Natural killer cell (primary cell): Measurements from ENCODE around the gene TENM3. TPM values are rescaled to one million over a fixed set of nuclear protein-coding genes. Genes with fewer than 3 reads are reported as not detected.

ENCODE experiments used
- ATAC-seq, 3 donors: fragments of 150-1000 bp in 2 of 3; fragments of 200-7000 bp in 1 of 3; cut with Tn5 transposase; 1 replicate in 1 of 3; 2 replicates in 2 of 3; pipeline ENCODE4 v1.10.0; 2021; ENCODE audit warnings: mild to moderate bottlenecking in 2 of 3, moderate library complexity in 2 of 3
- DNase-seq, 2 donors: peaks; one replicate each; pipeline versions ENCODE4 v3.0.0 to v3.0.0-alpha.2; 2013 to 2021; ENCODE audit warnings: mixed read lengths in 1 of 2
- H3K27ac ChIP-seq: one replicate; pipeline ENCODE4 v1.5.1; 2013; ENCODE audit warnings: mild to moderate bottlenecking, low read length
- H3K27me3 ChIP-seq: one replicate; pipeline ENCODE4 v1.6.1; 2013; ENCODE audit warnings: low read length; ENCODE audit not compliant: control insufficient read depth, insufficient read depth
- H3K36me3 ChIP-seq: one replicate; pipeline ENCODE4 v1.6.1; 2013; ENCODE audit warnings: low read length; ENCODE audit not compliant: control insufficient read depth, insufficient read depth
- H3K4me1 ChIP-seq: one replicate; pipeline ENCODE4 v1.6.1; 2013; ENCODE audit warnings: low read length; ENCODE audit not compliant: control insufficient read depth, insufficient read depth
- H3K4me3 ChIP-seq: one replicate; pipeline ENCODE4 v1.5.1; 2013; ENCODE audit warnings: low read length
- H3K9me3 ChIP-seq: one replicate; pipeline ENCODE4 v1.6.1; 2013; ENCODE audit warnings: low read length; ENCODE audit not compliant: control insufficient read depth, insufficient read depth
- H3K27ac Mint-ChIP-seq, 2 donors: one replicate each; pipeline ENCODE4 v1.8.0; 2022; ENCODE audit warnings: mild to moderate bottlenecking in 2 of 2, mixed read lengths in 2 of 2, moderate library complexity in 1 of 2
- H3K27me3 Mint-ChIP-seq, 2 donors: one replicate each; pipeline ENCODE4 v1.8.0; 2022; ENCODE audit warnings: low read depth in 2 of 2, mixed read lengths in 2 of 2
- H3K36me3 Mint-ChIP-seq: one replicate; pipeline ENCODE4 v1.8.0; 2022; ENCODE audit warnings: mixed read lengths
- H3K4me1 Mint-ChIP-seq, 2 donors: one replicate each; pipeline ENCODE4 v1.8.0; 2022; ENCODE audit warnings: mixed read lengths in 2 of 2
- H3K4me3 Mint-ChIP-seq: one replicate; pipeline ENCODE4 v1.8.0; 2022; ENCODE audit warnings: mild to moderate bottlenecking, moderate library complexity, mixed read lengths
- H3K9me3 Mint-ChIP-seq, 2 donors: one replicate each; pipeline ENCODE4 v1.8.0; 2022; ENCODE audit warnings: mixed read lengths in 2 of 2
- WGBS: methylation state at CpG from one replicate; pipeline ENCODE4 v1.1.7; 2013; ENCODE audit warnings: missing lambda C conversion rate; ENCODE audit not compliant: insufficient coverage; 5-methylcytosine and 5-hydroxymethylcytosine counted together
- intact Hi-C: fragments of 100-400 bp; cut with micrococcal nuclease; formaldehyde crosslinking; loops from one replicate; pipeline ENCODE4 v1.14.2; 2022
- total RNA-seq, 4 donors: library from RNA; stranded (reverse); fragments of 120-200 nt in 1 of 4; gene quantifications; one replicate each; pipeline versions ENCODE4 v1.2.3 to v1.2.4, GENCODE V29; 2013 to 2022
- TF ChIP-seq, protein P1 (sequence below): fragments of 200-600 bp; IDR thresholded peaks from one replicate; pipeline ENCODE4 v1.8.0; 2022; ENCODE audit warnings: antibody characterized with exemption

TENM3 gene
- total RNA-seq, 3 donors from 2014 or later (not counting 1 experiment from before 2014, with no cell fraction given) = not detected

- no peak overlapping the region for H3K27ac Mint-ChIP-seq
These were observed 533.3 kb downstream of the TENM3 start for GRCh38 chr4:182776376-182777105.

GRCh38 chr4:182778222-182778982 lies 535.2 kb downstream of the TENM3 start:
- Mint-ChIP-seq H3K27ac (no peak overlapping the region), H3K9me3 (no peaks in the 10 kb centered on the region), H3K27me3 (no peaks in the 10 kb centered on the region), H3K4me1 (no peaks in the 10 kb centered on the region), H3K36me3 (no peaks in the 10 kb centered on the region), H3K4me3 (no peak overlapping the region)
- intact Hi-C loops = no loop called here
- no peak overlapping the region for H3K27ac ChIP-seq
- TF ChIP-seq, protein P1, sequence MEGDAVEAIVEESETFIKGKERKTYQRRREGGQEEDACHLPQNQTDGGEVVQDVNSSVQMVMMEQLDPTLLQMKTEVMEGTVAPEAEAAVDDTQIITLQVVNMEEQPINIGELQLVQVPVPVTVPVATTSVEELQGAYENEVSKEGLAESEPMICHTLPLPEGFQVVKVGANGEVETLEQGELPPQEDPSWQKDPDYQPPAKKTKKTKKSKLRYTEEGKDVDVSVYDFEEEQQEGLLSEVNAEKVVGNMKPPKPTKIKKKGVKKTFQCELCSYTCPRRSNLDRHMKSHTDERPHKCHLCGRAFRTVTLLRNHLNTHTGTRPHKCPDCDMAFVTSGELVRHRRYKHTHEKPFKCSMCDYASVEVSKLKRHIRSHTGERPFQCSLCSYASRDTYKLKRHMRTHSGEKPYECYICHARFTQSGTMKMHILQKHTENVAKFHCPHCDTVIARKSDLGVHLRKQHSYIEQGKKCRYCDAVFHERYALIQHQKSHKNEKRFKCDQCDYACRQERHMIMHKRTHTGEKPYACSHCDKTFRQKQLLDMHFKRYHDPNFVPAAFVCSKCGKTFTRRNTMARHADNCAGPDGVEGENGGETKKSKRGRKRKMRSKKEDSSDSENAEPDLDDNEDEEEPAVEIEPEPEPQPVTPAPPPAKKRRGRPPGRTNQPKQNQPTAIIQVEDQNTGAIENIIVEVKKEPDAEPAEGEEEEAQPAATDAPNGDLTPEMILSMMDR = no peak
- ATAC-seq (no peak), DNase-seq (no peak)
- H3K27me3 ChIP-seq = no peaks in the 10 kb centered on the region
- no peaks in the 10 kb centered on the region for H3K4me1 ChIP-seq
- 89% methylated on average over 8 of the region's 10 CpGs for WGBS
- no peak overlapping the region for H3K4me3 ChIP-seq
- H3K36me3 ChIP-seq = no peaks in the 10 kb centered on the region
- no peaks in the 10 kb centered on the region for H3K9me3 ChIP-seq

More at GRCh38 chr4:182776376-182777105, 533.3 kb downstream of the TENM3 start:
- H3K36me3 Mint-ChIP-seq = no peaks in the 10 kb centered on the region
- H3K27me3 Mint-ChIP-seq = peaks cover 0 to 8% of the 10 kb centered on the region in 2 donors
- H3K9me3 Mint-ChIP-seq = no peaks in the 10 kb centered on the region
- Histone ChIP-seq H3K9me3 (no peaks in the 10 kb centered on the region), H3K27me3 (no peaks in the 10 kb centered on the region), H3K4me3 (no peak overlapping the region), H3K27ac (no peak overlapping the region), H3K36me3 (no peaks in the 10 kb centered on the region), H3K4me1 (no peaks in the 10 kb centered on the region)
- no peak overlapping the region for H3K4me3 Mint-ChIP-seq
- H3K4me1 Mint-ChIP-seq = no peaks in the 10 kb centered on the region
- ATAC-seq (no peak), DNase-seq (no peak)
- intact Hi-C loops = no loop called here
- 18% methylated on average over 3 of the region's 5 CpGs for WGBS
- TF ChIP-seq, protein P1 = no peak

DNA sequence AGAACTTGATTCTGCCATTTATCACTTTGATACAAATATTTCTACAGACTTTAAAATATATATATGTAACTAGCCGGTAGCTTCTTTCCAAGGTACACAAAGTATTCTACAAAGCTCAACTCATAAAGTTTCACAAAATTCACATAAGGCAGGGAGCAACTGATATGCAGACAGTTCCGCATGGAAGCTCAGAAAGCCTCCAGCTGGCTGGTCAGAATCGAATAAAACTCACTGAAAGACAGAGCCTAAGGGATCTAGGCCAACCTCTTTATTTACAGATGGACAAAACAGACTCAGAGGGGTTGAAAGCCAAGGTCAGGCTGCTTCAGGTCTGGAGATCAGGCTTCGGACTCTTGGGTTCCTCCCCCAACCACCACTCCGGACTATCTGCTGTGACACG lies 543.8 kb downstream of the TENM3 start:
- no peaks in the 10 kb centered on the region for H3K9me3 ChIP-seq

More for the DNA sequence above, 543.8 kb downstream of the TENM3 start:
- Mint-ChIP-seq H3K4me3 (no peak overlapping the region), H3K4me1 (no peaks in the 10 kb centered on the region), H3K9me3 (no peaks in the 10 kb centered on the region), H3K36me3 (no peaks in the 10 kb centered on the region), H3K27ac (no peak overlapping the region), H3K27me3 (peaks cover 7 to 24% of the 10 kb centered on the region in 2 donors)
- 95% methylated on average over 4 of the region's 6 CpGs for WGBS
- H3K27ac ChIP-seq = no peak overlapping the region
- H3K27me3 ChIP-seq = no peaks in the 10 kb centered on the region
- intact Hi-C loops = no loop called here
- H3K36me3 ChIP-seq = no peaks in the 10 kb centered on the region
- DNase-seq (no peak), ATAC-seq (no peak)
- no peaks in the 10 kb centered on the region for H3K4me1 ChIP-seq
- TF ChIP-seq, protein P1 = no peak
- no peak overlapping the region for H3K4me3 ChIP-seq
